WI38 (cell line): ENCODE measurements around the gene DIAPH3.
"Not testable (repeated sequence)": the region's sequence is repeated elsewhere in the genome, so short reads cannot be mapped to it uniquely, and the experiment has no call there.

ENCODE experiments used
- H3K4me3 ChIP-seq: 2 replicates; pipeline ENCODE4 v1.5.1; 2011; ENCODE audit warnings: low read depth, mild to moderate bottlenecking, control low read depth, low read length
- TF ChIP-seq, protein P1 (sequence below): IDR thresholded peaks from 2 replicates; pipeline ENCODE4 v1.5.1; 2012; ENCODE audit warnings: low read depth, mild to moderate bottlenecking, control low read depth, low read length

Gene DIAPH3

GRCh38 chr13:60066226-60066625, 97.5 kb downstream of the DIAPH3 start:
- TF ChIP-seq, protein P1, sequence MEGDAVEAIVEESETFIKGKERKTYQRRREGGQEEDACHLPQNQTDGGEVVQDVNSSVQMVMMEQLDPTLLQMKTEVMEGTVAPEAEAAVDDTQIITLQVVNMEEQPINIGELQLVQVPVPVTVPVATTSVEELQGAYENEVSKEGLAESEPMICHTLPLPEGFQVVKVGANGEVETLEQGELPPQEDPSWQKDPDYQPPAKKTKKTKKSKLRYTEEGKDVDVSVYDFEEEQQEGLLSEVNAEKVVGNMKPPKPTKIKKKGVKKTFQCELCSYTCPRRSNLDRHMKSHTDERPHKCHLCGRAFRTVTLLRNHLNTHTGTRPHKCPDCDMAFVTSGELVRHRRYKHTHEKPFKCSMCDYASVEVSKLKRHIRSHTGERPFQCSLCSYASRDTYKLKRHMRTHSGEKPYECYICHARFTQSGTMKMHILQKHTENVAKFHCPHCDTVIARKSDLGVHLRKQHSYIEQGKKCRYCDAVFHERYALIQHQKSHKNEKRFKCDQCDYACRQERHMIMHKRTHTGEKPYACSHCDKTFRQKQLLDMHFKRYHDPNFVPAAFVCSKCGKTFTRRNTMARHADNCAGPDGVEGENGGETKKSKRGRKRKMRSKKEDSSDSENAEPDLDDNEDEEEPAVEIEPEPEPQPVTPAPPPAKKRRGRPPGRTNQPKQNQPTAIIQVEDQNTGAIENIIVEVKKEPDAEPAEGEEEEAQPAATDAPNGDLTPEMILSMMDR: no peak

DNA sequence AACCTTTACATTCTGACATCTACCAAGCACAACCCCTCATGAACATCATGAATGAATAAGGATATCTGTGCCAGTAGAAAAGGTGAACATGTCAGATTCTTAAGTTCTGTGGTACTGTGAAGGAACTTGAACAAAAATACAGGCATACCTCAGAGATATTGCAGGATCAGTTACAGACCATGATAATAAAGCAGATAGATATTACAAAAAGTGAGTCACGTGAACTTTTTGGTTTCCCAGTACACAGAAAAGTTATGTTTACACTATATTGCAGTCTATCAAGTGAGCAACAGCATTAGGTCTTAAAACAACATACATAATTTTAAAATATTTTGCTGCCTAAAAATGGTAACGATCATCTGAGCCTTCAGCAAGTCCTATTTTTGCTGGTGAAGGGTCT, 101.2 kb downstream of the DIAPH3 start:
- TF ChIP-seq, protein P1: no peak
- no peak overlapping the region for H3K4me3 ChIP-seq

More at GRCh38 chr13:60066226-60066625, 97.5 kb downstream of the DIAPH3 start:
- H3K4me3 ChIP-seq: no peak overlapping the region

- TF ChIP-seq, protein P1: no peak
- H3K4me3 ChIP-seq: no peak overlapping the region
Observed at GRCh38 chr13:60061737-60062136, 102.0 kb downstream of the DIAPH3 start.

DNA sequence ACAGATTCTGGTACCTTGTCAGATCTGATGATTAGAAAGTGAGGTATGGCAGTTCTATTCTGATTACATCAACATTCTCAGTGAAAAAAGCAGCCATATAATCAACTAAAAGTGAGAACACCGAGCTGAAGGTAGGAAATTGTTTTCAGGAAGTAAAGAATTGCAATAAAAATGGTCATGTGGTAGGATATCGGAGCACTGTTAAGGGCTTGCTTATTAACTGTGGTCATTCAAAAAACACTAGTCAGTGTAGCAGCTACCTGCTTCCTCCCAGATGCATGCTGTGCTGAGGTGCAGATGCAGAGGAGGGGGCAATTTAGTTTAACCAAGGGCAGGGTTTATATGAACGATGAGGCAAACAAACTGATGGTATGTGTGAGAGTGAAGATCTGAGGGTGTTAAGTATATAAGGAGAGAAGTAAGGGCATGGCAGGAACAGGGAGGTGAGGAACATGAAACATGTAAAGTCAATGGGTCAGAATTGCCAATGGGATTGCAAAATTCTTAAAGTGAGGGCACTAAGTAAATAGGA, 111.9 kb downstream of the DIAPH3 start:
- H3K4me3 ChIP-seq: no peak overlapping the region
- TF ChIP-seq, protein P1: no peak

DNA sequence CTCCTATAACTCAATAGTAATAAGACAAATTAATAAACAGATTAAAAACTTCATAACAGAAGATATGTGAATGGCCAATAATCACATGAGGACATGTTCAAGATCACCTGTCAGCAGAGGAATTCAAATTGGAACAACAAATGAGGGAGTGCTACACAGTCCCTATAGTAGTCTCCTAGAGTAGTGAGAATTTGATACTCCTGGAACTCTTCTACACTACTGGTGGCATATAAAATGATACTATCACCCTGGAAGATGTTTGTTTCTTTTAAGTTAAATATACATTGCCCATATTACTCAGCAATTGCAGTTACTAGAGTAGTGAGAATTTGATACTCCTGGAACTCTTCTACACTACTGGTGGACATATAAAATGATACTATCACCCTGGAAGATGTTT, 115.4 kb downstream of the DIAPH3 start:
- not testable (repeated sequence) for H3K4me3 ChIP-seq

DNA sequence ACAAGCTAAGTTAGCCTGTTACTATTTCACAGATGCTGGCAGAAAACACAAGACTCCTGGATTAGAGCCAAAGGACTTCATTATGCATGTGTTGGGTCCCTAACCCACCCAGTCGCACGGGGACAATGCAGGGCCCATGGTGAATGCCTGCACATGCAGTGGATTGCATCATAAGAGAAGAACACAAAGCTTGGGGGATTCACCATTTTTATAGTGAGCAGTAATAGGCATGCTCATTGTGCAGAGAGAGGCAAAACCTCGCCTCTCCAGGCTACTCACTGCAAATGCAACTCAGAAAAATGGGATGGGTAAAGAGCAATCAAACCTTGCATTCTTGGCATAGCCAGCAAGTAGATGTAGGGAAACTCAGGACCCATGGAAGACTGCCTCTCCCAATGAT, 115.8 kb downstream of the DIAPH3 start:
- no peak overlapping the region for H3K4me3 ChIP-seq
- TF ChIP-seq, protein P1: no peak

DNA sequence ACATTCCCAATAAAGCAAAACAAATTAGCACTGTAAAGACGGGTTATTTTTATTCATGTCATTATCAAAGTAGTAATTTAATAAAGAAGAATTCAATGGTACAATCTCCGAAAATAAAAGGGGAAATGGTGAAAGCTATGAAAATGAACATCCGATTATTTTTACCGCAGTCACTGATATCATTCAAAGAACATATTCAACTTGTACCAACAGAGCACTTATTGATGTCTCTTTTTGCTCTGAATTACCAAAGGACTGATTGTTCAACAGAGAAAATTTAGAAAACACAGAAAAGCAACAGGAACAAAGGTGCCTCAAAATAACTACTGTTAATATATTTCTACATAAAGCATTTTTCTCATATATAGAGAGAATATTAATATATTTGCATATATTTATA, 119.4 kb downstream of the DIAPH3 start:
- no peak overlapping the region for H3K4me3 ChIP-seq
- TF ChIP-seq, protein P1: no peak

- no peak overlapping the region for H3K4me3 ChIP-seq
- TF ChIP-seq, protein P1: no peak
Observed at GRCh38 chr13:60043262-60043661, 120.5 kb downstream of the DIAPH3 start.

- not testable (repeated sequence) for H3K4me3 ChIP-seq
Observed at GRCh38 chr13:60040668-60041067, 123.1 kb downstream of the DIAPH3 start.
